Testis (tissue), 5 donors: ENCODE results near the gene HYLS1. TPM values are rescaled to one million over a fixed set of nuclear protein-coding genes. Genes with fewer than 3 reads are reported as not detected.
"Not testable (repeated sequence)": the region's sequence is repeated elsewhere in the genome, so short reads cannot be mapped to it uniquely, and the experiment has no call there.

Experiments used
- DNase-seq: peaks from one replicate; pipeline ENCODE4 v3.0.0-alpha.2; 2019
- H3K27ac ChIP-seq, 2 donors: fragments of 200-600 bp; sonication (generic); one replicate each; pipeline ENCODE4 v1.5.1; 2019
- H3K27me3 ChIP-seq: fragments of 200-600 bp; sonication (generic); one replicate; pipeline ENCODE4 v1.5.1; 2019
- H3K36me3 ChIP-seq: fragments of 200-600 bp; sonication (generic); one replicate; pipeline ENCODE4 v1.5.1; 2017; ENCODE audit warnings: low read depth; ENCODE audit errors: missing control alignments
- H3K4me1 ChIP-seq: fragments of 200-600 bp; sonication (generic); one replicate; pipeline ENCODE4 v1.5.1; 2019
- H3K4me3 ChIP-seq, 2 donors: fragments of 200-600 bp; sonication (generic); one replicate each; pipeline ENCODE4 v1.5.1; 2017 to 2019
- H3K9me3 ChIP-seq: fragments of 200-600 bp; sonication (generic); one replicate; pipeline ENCODE4 v1.5.1; 2017
- CTCF ChIP-seq, 3 experiments: fragments of 450-650 bp in 2 of 3; fragments of 200-600 bp in 1 of 3; sonication (generic) in 1 of 3; IDR thresholded peaks; one replicate each; pipeline ENCODE4 v1.5.1; 2016 to 2019; ENCODE audit warnings: antibody characterized with exemption in 3 of 3, mild to moderate bottlenecking in 2 of 3, moderate library complexity in 1 of 3
- POLR2A ChIP-seq: fragments of 450-650 bp; IDR thresholded peaks from one replicate; pipeline ENCODE4 v1.6.1; 2017; ENCODE audit warnings: antibody characterized with exemption, mild to moderate bottlenecking, moderate library complexity
- WGBS, 2 donors: methylation state at CpG; one replicate each; pipeline ENCODE4 v1.1.5; 2018; 5-methylcytosine and 5-hydroxymethylcytosine counted together
- intact Hi-C: fragments of 100-400 bp; cut with DNase I; formaldehyde crosslinking; loops from one replicate; pipeline ENCODE4 v1.15.1; 2023; ENCODE audit warnings: low total_unique reads
- long read RNA-seq, 2 donors: transcript quantifications; one replicate each; lab custom pipeline, GENCODE V29; 2026
- polyA plus RNA-seq: library from polyadenylated mRNA; stranded (reverse); fragments of 350-450 nt; fragmentation: Illumina TruSeq; extraction: RNeasy Lipid Tissue Mini Kit (QIAGEN cat#74804); gene quantifications from one replicate; pipeline ENCODE4 v1.2.3, GENCODE V29; 2014; ENCODE audit warnings: low read depth, low replicate concordance; ENCODE audit not compliant: insufficient read depth
- total RNA-seq, 2 donors: library from RNA; depleted of rRNA; stranded (reverse); fragments of >200 nt; gene quantifications; one replicate each; pipeline ENCODE4 v1.2.3, GENCODE V29; 2016

Gene HYLS1
- total RNA-seq (10 to 100 TPM; 14.7 to 26.1 TPM), polyA plus RNA-seq (34.2 TPM)
- long read RNA-seq, donor 1, partial matches to known transcripts: 11 of 15 reads
- long read RNA-seq, donor 1, other reads (novel, unspliced or antisense): 0 of 15 reads
- long read RNA-seq, donor 2, partial matches to known transcripts: 0 of 8 reads
- long read RNA-seq, donor 2, other reads (novel, unspliced or antisense): 5 of 8 reads

GRCh38 chr11:125887373-125888324 is at the start of gene HYLS1:
Gene HYLS1 (plus strand): TSS chr11:125887668. CDS start chr11:125899369, 11,701 bp downstream.
- DNase-seq: peak; percentile 97
- Histone ChIP-seq H3K36me3 (no peaks in the 10 kb centered on the region), H3K27me3 (no peaks in the 10 kb centered on the region), H3K4me1 (no peaks in the 10 kb centered on the region), H3K4me3 (peak within 1 kb of the TSS; percentile 87 to 97), H3K27ac (peak within 1 kb of the TSS; percentile 91 to 98), H3K9me3 (no peaks in the 10 kb centered on the region)
- TF ChIP-seq POLR2A: no peak
- peak in 2 of 3 experiments; percentile 17 to 22 for TF ChIP-seq CTCF (IDR thresholded peaks at IDR 0.05)
- WGBS, 2 donors: 0% methylated on average over 36 to 89 of the region's 91 CpGs
- intact Hi-C loops: no loop called here

DNA sequence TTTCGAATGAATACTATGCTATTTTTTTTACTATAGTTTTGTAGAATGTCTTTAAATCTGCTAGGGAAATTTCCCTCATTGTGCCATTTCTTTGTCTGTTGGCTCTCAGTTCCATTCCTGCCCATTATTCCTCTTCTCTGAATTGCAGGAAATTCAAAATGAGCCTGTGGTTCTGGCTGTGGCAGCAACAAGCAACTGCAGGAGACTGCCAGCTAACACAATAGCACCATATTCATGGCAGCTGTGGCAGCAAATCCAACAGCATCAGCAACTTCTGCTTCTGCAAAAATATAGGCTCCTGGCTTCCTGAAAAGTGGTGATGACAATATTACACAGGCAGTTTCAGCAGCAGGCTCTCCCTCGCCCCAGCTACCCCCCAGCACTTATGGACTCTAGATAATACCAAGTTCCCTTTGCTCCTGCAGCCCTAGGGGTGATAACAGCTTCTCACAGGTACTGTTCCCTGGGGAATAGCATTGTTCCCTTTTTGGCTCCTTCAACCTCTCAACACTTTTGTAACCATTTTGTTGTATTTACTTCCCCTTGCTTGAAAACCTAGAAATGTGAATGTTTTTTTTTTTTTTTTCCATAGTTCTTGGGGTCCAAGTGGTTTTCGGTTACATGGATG is 45.0 kb upstream of the HYLS1 start:
- H3K4me3 ChIP-seq: no peak overlapping the region
- intact Hi-C loops: no loop called here
- no peak for DNase-seq
- H3K36me3 ChIP-seq: no peaks in the 10 kb centered on the region
- TF ChIP-seq POLR2A (no peak), CTCF (IDR thresholded peaks at IDR 0.05) (no peak)
- no peak overlapping the region for H3K27ac ChIP-seq
- H3K4me1 ChIP-seq: no peaks in the 10 kb centered on the region
- 75 to 87% methylated on average over 3 of the region's 3 CpGs for WGBS, 2 donors
- H3K9me3 ChIP-seq: no peaks in the 10 kb centered on the region
- H3K27me3 ChIP-seq: no peaks in the 10 kb centered on the region

GRCh38 chr11:125846188-125846587 is 41.3 kb upstream of the HYLS1 start:
- Histone ChIP-seq H3K27me3 (no peaks in the 10 kb centered on the region), H3K4me3 (no peak overlapping the region), H3K9me3 (no peaks in the 10 kb centered on the region), H3K4me1 (no peaks in the 10 kb centered on the region), H3K36me3 (no peaks in the 10 kb centered on the region), H3K27ac (no peak overlapping the region)
- intact Hi-C loops: no loop called here
- DNase-seq: no peak
- TF ChIP-seq POLR2A (no peak), CTCF (IDR thresholded peaks at IDR 0.05) (no peak)

DNA sequence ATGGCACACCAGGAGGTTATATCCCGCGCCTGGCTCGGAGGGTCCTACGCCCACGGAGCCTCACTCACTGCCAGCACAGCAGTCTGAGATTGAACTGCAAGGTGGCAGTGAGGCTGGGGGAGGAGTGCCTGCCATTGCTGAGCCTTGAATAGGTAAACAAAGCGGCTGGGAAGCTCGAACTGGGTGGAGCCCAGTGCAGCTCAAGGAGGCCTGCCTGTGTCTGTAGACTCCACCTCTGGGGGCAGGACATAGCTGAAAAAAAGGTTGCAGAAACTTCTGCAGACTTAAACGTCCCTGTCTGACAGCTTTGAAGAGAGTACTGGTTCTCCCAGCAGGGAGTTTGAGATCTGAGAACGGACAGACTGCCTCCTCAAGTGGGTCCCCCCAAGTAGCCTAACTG is 29.8 kb upstream of the HYLS1 start:
- H3K36me3 ChIP-seq, intact Hi-C loops, H3K4me3 ChIP-seq, H3K27ac ChIP-seq, H3K4me1 ChIP-seq, DNase-seq, H3K9me3 ChIP-seq, H3K27me3 ChIP-seq: not testable (repeated sequence)
- WGBS, 2 donors: 86 to 93% methylated on average over 7 to 9 of the region's 9 CpGs

DNA sequence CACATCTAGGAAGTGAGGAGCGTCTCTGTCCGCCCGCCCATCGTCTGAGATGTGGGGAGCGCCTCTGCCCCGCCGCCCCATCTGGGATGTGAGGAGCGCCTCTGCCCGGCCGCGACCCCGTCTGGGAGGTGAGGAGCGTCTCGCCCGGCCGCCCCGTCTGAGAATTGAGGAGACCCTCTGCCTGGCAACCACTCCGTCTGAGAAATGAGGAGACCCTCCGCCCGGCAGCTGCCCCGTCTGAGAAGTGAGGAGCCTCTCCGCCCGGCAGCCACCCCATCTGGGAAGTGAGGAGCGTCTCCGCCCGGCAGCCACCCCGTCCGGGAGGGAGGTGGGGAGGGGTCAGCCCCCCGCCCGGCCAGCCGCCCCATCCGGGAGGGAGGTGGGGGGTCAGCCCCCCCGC is 24.7 kb upstream of the HYLS1 start:
- H3K27me3 ChIP-seq, H3K4me1 ChIP-seq, intact Hi-C loops, DNase-seq, H3K4me3 ChIP-seq, H3K9me3 ChIP-seq, H3K36me3 ChIP-seq, H3K27ac ChIP-seq: not testable (repeated sequence)
- WGBS, 2 donors: 85% methylated on average over 8 of the region's 33 CpGs; no CpG with 5 or more reads in 1 of the 2 donors

DNA sequence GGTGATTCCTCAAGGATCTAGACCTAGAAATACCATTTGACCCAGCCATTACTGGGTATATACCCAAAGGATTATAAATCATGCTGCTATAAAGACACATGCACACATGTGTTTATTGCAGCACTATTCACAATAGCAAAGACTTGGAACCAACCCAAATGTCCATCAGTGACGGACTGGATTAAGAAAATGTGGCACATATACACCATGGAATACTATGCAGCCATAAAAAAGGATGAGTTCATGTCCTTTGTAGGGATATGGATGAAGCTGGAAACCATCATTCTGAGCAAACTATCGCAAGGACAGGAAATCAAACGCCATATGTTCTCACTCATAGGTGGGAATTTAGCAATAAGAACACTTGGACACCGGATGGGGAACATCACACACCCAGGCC is 22.1 kb upstream of the HYLS1 start:
- H3K36me3 ChIP-seq, intact Hi-C loops, H3K9me3 ChIP-seq, H3K27me3 ChIP-seq, H3K4me3 ChIP-seq, H3K4me1 ChIP-seq, DNase-seq, H3K27ac ChIP-seq: not testable (repeated sequence)
- WGBS, 2 donors: 93 to 94% methylated on average over 4 of the region's 4 CpGs
